SK-N-MC (cell line): ENCODE data around the gene DSCAML1.

Experiments used
- EZH2 ChIP-seq: fragments of 200-600 bp; sonication (generic); IDR thresholded peaks from one replicate; pipeline ENCODE4 v1.6.1; 2017; ENCODE audit warnings: antibody characterized with exemption
- FOXP2 ChIP-seq: optimal IDR thresholded peaks from 2 replicates; pipeline ENCODE3; 2011; ENCODE audit warnings: mild to moderate bottlenecking, moderate library complexity; ENCODE audit not compliant: insufficient read depth; ENCODE audit errors: extremely low read length, control extremely low read depth
- POLR2AphosphoS5 ChIP-seq: IDR thresholded peaks from 2 replicates; pipeline ENCODE4 v1.6.1; 2012; ENCODE audit warnings: mild to moderate bottlenecking, low read depth, low read length, borderline replicate concordance

GRCh38 chr11:117713538-117713991, 83.5 kb downstream of the DSCAML1 start:
- no peak for TF ChIP-seq EZH2
- no peak for TF ChIP-seq POLR2AphosphoS5
- no peak for TF ChIP-seq FOXP2
